DMS 273 (cell line): ENCODE results near the gene GLS.

Source experiments
- DNase-seq: peaks from one replicate; lab custom pipeline; 2025; ENCODE audit not compliant: unreplicated experiment; lab: John Stamatoyannopoulos, UW

GLS gene

DNA sequence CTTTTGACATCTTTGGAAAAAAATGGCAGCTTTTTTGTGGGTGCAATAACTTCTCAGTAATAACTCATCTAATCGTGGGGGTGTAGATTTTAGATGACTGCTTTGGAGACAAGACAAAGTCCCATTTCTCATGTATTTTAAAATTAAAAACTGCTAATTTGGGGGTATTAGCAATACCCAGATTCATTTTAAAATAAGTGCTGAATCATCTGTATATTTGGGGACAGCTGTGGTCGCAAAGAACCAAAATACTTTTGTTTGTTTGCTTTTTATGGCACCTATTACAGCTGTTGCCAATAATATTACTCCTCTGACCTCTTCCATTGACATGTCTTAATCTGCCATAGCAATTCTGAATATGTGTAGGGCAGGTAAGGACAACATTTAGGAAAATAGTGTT lies 87.9 kb downstream of the GLS start:
- no peak for DNase-seq

DNA sequence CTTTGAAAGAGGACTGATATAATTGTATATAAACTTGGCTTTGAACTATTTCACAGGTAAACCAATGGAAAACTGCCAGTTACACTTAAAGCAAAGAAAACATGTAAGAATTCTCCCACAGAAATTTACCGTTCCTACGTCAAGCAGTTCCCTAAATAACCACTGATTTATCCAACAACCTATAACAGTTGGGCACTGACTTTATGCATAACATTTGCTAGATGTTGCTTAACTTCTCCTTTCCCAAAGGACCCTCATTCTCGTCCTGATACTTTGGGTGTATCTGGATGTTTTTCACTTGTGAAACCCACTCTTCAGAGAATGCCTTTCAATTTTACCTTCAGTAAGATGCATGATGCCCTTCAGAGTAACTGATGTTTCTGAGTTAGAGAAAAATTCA lies 89.5 kb downstream of the GLS start:
- no peak for DNase-seq

DNA sequence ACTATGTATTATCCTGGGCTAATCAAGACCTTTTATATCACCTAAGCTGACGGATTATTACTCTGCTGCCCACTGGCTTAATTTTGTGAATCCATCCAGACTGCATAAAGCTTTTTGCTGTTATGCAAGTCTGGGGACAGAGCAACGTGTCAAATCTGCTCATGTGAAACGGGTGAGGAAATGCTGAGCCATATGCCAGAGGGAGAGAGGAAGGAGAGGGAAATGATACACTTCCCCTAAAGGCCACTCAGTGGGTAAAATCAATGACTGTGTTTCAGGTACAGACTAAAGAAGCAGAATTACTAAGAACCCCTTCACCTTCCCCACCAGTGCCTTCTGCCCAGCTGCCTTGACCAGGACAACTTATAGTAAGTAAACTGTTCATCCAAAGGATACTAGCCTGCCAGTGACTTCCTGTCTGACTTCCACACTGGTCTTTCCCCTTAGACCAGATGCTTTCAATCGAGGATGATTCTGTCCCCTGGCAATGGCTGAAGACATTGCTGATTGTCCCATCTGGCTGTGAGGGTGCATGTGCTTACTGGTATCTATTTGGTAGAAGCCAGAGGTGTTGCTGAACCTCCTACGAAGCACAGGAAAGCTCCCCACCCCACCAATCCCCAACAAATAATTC lies 90.4 kb downstream of the GLS start:
- no peak for DNase-seq

DNA sequence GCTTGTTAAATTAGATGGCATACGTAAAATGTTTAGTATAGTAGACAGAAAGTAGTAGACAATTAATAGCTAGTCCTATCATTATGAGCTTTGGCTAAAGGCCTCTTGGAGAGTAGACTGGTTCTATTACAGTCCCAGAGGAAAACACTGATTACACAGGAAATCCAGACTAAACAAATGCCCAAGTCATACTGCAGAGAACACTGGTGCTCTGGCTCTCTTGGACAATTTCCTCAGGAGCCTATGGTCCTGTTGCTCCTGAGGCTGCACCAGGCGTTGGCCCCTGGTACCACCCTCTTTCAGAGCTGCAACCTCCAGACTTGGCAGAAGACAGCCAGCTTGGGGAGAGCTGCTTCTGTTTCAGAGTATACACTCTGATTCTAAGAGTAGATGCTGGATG lies 91.6 kb downstream of the GLS start:
- no peak for DNase-seq

DNA sequence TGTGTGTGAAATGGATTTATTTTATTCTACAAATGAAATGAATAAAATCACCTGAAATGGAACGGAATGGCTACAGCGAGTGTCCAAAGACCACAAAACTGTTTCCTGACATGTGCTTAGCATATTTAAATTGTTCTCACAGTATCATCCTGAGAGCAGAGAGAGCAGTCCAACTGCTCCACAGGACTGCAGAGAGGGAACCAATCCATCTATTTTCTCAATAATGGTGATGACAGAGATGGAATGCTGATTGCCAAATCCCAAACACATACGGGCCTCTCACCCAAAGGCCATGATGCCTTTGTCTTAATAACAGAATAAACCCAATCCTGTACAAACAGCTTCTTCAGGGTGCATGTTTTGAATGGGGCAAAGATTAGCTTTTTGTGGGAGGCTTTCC lies 92.2 kb downstream of the GLS start:
- DNase-seq = no peak

DNA sequence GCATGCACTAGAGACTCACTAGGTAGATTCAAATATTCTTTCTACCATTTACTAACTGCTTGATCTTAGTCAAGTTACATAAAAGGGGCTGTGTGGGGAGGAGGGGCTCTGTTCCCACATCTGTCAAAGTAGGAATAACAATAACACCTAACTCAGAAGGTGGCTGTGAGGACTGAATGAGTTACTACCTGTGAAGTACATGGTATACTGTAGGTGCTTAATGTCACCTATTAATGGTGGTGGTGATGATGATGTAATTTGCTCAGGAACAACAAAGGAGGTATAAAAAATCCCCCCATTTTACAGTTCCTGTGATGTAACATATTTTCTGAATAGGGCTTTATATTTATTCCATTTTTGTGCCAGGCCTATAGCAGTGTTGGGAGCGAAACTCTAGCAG lies 92.6 kb downstream of the GLS start:
- DNase-seq = no peak

DNA sequence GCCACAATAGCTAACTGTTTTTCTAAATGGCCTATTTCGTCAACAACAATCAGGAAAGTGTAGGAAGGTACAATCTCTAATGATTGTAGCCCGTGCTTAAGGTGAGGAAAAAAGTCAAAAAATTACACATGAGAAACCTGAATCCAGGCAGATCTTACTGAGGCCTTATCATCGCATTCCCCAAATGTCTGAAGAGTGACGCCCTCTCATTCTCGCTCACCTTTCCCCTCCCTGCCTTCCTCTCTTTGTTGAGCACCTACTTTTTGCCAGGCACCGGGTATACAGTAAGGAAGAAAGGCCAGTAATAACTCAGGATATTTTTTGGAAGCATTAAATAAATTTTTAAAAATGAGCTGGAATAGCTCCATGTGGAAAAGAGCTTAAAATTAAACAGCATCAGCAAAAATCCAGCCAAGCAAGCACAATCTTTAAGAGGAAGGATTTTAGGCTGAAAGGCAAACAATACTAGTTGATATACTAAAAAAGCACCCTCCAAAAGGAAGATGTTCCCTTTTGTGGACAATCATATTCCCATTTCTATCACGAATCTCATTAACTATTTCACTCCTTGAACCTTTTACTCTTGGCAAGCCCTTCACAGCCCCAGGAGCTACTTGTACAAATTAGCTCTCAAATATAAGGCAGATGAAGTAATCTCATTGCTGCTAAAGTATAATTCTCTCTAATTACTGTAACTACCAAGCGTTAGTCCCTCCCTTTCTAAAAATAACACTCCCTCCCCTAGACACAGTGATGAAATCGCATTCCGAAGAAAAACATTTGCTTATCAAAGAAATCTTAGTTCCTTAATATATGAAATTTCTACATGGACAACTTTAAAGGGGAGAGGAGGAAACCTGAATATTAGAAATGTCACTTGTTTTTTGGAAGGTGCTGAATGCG lies 93.4 kb downstream of the GLS start:
- DNase-seq = no peak

DNA sequence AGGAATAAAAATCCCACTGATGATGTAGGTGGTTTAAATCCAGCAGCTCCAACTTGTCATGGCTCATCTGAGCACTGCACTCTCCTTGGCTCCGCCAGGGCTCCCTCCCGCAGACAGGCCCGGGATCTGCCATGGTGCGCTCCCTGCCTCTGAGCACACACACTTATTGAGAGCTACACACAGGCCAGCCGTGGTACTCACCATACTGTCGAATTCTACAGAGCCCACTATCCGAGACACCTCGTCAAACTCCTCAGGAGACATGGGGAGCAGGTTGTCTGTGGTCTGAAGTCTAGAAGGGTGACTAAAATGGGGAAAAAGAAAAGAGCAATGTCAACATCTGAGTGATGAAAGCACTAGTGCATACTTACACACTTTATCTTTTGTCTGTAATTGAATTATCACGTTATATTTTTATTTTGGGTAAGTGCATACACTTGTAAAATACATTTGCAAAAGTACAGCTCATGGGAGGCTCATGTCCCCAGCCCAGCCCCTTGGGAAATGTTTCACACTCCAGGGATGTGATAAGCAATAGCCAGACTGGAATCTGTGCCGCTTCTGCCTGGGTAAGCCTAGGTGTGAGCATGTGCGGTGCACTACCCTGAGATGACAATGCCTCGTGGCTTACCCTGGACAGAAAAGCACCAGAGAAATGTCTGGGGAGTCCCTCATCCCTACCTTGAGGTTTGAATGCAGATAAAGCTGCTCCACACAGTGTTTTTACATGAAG lies 94.2 kb downstream of the GLS start:
- no peak for DNase-seq

DNA sequence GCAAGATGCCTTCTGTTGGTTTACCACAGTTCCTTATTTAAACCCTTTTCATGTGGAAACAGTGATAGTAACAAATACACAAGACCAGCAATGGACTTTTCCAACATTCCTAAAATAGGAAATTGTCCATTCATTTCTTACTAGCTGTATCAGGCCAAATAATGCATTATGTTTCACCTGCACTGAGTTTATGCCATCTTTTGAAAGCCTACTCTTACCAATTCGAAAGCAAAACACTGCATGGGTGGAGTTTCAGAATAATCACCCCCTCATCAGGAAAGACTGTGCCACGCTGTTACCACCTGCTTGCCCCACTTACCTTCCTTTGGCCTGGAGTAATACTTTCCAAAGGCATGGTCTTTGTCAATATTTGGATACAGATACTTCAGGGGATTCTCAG lies 95.9 kb downstream of the GLS start:
- no peak for DNase-seq

DNA sequence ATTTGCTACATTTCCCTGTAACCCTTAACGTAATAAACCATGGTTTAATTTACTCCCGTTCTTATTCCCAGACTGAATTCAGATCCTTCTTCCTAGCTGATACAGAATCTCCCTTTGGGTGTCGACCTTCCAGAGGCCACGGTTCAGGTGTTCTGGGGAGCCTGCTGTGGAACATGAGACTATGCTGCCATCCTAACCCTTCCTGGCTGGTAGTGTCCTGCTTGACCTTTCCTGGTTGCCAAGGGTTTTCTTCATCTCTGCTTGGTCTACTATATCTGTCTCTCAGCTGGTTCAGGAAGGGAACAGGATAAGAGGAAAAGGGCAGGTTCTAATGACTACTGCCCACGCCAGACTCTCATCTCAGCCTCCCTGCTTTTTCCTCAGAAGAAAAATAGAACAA lies 96.9 kb downstream of the GLS start:
- no peak for DNase-seq

DNA sequence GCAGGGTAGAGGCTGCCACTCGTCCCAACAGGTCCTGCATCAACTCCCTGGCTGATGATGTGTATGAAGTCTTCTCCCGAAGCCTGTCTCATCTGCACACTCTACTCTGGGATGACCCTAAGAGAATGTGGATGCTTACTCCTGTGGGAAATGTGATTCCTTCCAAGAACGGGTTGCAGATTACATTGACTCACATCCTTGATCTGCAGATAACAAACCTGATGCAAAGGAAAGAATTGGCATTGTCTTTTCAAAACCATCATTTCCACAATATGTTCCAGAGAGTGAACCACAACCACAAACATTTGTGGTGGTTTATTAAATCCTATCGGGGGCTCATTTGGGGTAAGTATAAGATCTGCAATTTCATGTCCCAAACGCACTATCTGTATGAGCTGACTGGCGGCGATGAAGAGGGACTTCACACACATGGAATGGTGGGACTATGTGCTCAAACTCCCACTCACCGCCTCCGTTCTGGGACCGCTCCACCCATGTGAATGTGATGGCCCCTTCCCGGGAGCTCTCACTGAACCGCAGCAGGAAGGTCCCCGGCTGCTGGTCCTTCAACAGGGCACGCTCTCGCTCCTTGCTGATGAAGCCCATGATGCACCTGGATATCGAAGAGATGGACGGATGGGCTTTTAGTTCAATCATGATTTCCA lies 97.9 kb downstream of the GLS start:
- no peak for DNase-seq

DNA sequence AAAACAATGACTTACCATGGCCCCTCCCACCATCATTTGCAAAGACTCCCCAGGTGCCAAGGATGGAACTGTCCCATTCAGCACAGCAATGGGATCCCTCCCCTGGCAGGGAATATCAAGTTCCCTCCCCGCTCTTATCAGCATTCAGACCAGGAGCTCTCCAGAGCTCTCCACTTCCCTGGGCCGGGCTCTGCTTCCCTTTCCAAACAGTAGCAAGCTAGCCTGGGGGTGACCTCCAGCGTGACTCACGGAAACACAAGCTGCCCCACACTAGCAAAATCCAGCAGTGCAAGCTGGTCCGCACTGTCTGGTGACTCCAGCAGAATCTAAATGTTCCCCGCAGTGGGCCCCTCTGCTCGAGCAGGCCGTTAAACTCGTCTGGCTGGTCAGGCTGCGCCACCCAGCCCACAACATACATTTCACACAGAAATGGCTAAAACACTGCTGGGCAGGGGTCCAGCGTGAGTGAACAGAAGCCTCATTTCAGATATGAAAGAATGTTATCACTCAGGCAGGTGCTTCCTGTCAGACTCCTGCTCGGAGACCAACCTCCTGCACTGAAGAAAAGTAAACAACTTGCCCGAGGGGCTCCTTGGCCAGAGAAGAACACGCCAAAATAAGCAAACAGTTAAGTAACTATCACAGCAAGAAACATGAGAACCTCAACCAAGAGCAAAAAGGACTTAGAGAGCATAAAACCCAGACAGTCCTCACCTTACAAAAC lies 99.4 kb downstream of the GLS start:
- DNase-seq = no peak

DNA sequence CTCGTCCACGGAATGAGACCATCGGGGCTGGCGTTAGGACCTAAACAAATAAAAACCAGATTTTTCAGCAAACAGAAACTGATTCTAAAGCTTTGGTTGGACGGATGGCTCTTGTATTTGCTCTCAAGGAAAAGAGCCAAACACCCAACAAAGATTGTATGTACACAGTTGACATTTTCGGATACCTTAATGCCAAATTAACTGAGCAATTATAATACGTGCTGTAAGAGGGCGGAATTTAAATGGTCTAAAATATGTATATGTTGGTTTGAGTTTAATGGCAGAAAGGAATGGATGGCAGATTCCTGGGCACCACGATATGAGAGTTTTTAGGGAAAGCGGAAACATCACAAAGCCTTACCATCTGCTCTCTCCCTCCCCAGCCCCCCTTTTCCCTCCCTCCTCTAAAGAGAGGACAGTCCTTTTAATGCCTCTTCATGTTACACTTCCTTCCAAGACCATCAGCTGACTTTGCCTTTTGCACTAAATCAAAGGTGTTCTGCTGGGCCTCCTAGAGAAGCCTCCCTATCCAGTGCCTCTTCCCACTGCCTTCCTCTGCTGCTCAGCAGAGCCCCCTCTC lies 100.1 kb downstream of the GLS start:
- DNase-seq = no peak

DNA sequence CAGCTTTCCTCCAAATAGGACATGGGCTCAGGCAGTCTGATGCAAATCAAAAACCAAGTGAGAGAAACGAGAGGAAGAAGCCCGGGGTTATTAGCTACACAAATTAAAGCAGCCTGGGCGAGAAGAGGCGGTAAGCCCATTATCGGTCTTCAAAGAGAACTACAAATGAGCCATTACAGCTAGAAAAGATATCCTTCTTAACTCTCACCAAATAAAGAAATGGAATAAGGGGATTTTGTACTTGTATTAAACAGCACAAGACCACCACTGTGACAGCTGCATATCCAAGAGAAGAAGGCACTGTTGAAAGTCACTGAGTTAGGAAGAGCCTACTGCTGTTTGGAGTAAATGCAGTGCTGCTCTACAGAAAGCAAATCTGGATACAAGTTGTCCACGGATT lies 100.7 kb downstream of the GLS start:
- DNase-seq = no peak

DNA sequence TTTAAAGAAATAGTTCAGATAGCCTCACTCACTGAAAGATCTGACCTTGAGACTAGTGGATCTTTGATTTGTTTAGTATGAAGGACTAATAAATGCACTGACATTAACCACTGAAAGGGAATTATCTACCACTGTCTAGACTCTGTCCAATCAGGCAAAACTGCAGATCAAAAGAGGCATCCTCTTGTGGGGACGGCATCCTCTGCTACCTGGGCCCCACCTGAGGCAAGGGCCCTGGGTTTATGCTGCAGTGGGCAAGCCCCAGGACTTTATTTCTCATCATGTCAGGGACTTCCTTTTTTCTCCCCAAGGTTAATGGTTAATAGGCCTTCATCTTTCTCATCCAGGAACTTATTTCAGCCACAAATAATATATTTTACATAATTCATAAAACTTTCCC lies 101.1 kb downstream of the GLS start:
- no peak for DNase-seq

DNA sequence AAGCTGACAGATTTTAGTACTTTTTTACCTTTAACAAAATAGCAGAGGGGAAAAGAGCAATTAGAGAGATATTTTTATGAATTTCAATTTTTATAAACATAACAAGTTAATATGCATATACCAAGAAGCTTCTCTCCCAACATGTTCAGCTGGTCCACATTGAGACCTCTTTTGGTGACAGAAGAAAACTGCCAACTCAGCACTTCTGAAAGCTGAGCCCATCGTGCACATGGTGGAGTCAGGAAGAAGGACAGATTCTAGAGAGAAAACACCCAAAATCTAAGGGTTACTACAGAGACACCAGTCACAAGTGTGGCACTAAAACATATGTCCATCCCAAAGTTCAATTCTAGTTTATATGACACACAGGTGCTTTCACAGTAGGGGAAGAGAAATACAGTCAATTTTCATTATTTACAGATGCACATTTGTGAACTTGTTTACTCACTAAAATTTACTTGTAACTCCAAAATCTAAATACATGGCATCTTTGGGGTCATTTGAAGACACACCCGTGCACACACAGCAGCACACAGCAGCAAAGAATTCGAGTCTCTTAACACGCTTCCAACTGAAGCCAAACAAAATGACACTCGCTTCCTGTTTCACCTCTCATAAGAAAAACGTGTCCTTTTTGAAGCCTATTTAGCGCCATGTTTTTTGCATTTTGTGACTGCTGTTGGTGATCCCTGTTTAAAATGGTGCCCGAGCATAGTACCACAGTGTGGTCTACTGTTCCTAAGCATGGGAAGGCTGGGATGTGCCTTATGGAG lies 101.8 kb downstream of the GLS start:
- no peak for DNase-seq

DNA sequence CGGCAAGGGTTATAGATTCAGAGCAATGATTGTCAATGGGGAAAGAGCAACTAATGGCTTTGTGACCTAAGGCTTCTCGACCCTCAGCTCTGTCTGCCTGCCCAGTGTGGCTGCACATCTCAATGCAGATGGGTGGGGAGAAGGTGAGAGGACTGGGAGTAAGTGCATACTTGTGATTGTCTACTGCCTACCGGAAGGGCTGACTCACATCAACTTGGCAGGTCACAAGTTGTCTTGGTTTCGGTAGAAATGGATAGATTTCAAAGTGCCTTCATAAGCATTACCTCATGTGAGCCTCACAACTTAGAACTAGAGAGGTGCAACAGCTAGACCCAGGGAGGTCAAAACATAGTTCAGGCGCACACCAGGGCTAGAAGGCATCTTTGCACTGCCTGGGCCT lies 104.0 kb downstream of the GLS start:
- no peak for DNase-seq

DNA sequence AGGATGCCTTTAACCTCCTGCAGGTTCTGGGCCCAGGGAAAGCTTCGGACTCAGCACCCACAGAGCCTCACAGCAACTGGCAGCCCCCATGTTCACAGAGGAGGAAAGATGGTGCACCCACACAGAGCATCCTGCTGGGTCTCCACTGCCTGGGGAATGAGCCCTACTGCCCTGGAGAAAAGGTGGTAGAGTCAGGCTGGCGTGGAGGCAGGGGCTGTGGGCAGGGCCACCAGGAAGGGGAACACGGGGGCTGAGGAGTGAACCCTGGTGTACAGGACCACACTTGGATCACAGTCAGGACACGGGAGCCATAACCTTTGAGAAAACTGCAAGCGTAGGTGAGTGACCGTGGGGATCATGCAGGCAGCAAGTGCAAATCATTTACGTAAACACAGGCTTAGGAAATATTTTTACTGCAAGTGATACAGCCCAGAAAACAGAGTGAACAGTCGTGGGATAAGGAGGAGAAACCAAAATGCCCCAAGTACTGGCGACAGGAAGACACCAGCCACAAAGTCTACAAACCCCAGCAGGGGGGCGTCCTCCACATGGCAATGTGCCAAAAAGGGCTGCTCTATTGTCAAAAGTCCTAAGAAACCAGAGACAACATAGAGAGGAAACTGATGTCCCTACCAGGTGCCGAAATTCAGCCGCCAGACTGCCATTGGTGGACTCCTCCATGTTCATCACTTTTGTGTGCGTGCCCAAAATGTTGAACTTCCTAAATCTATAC lies 105.8 kb downstream of the GLS start:
- DNase-seq = peak; percentile 15

DNA sequence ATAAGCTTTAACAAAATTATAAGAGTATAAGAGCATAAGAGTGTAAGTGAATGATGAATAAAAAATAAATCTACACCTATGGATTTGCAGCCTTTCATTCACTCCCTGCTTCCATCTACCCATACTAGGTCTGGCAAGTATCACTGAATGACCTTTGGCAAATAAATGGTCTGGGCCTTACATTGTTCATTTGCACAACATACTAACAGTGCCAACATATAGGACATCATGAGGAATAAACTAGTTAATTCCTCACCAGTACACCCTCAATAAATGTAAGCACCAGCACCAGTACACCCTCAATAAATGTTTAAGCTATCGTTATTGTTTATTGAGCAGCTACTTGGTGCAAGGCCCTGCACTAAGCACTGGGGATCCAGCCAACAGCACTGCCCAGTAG lies 106.5 kb downstream of the GLS start:
- DNase-seq = no peak
